HepG2 (cell line): ENCODE data around the gene TPD52L2. TPM values are rescaled to one million over a fixed set of nuclear protein-coding genes. Genes with fewer than 3 reads are reported as not detected.

ENCODE experiments used
- ARNTL ChIP-seq: sonication (generic); formaldehyde crosslinking; IDR thresholded peaks from 2 replicates; pipeline ENCODE4 v1.4.0; 2020; ENCODE audit warnings: mild to moderate bottlenecking, missing genetic modification reagents
- ATF2 ChIP-seq: sonication (generic); formaldehyde crosslinking; IDR thresholded peaks from 2 replicates; pipeline ENCODE4 v1.4.0; 2020; ENCODE audit warnings: missing genetic modification reagents
- EHMT2 ChIP-seq: fragments of 200-600 bp; sonication (generic); IDR thresholded peaks from 2 replicates; pipeline ENCODE4 v1.7.0; 2017; ENCODE audit warnings: antibody characterized with exemption, low read depth, low read length, borderline replicate concordance
- FOXC1 ChIP-seq: sonication (generic); formaldehyde crosslinking; IDR thresholded peaks from 2 replicates; pipeline ENCODE4 v1.8.0; 2022; ENCODE audit warnings: mild to moderate bottlenecking, missing genetic modification reagents, borderline replicate concordance
- GATAD1 ChIP-seq: IDR thresholded peaks from 2 replicates; pipeline ENCODE4 v1.6.1; 2016; ENCODE audit warnings: missing genetic modification reagents, missing compliant biosample characterization
- GRHL1 ChIP-seq: sonication (generic); formaldehyde crosslinking; conservative IDR thresholded peaks from 2 replicates; pipeline ENCODE4 v1.8.0; 2022; ENCODE audit warnings: missing genetic modification reagents
- HMGA1 ChIP-seq: sonication (generic); formaldehyde crosslinking; conservative IDR thresholded peaks from 2 replicates; pipeline ENCODE4 v1.4.0; 2020; ENCODE audit warnings: missing genetic modification reagents
- ISL2 ChIP-seq: sonication (generic); formaldehyde crosslinking; IDR thresholded peaks from 2 replicates; pipeline ENCODE4 v1.5.0; 2020; ENCODE audit warnings: missing genetic modification reagents
- KLF12 ChIP-seq: sonication (generic); formaldehyde crosslinking; IDR thresholded peaks from 2 replicates; pipeline ENCODE4 v1.4.0; 2020; ENCODE audit warnings: missing genetic modification reagents, borderline replicate concordance
- PHF21A ChIP-seq: sonication (generic); formaldehyde crosslinking; IDR thresholded peaks from 2 replicates; pipeline ENCODE4 v1.5.0; 2020; ENCODE audit warnings: mild to moderate bottlenecking, missing genetic modification reagents
- PHF5A ChIP-seq: IDR thresholded peaks from one replicate; pipeline ENCODE4 v1.6.1; 2018; ENCODE audit warnings: low read depth, missing genetic modification reagents; ENCODE audit not compliant: unreplicated experiment
- SATB2 ChIP-seq: sonication (generic); formaldehyde crosslinking; IDR thresholded peaks from 2 replicates; pipeline ENCODE4 v1.5.0; 2020; ENCODE audit warnings: missing genetic modification reagents
- SMAD1 ChIP-seq: sonication (generic); formaldehyde crosslinking; IDR thresholded peaks from 2 replicates; pipeline ENCODE4 v1.4.0; 2020; ENCODE audit warnings: missing genetic modification reagents, low read depth, mild to moderate bottlenecking, borderline replicate concordance
- ZC3H13 ChIP-seq: sonication (generic); formaldehyde crosslinking; IDR thresholded peaks from 2 replicates; pipeline ENCODE4 v1.8.1; 2023; ENCODE audit warnings: mild to moderate bottlenecking, missing genetic modification reagents, moderate library complexity
- ZNF18 ChIP-seq: sonication (generic); formaldehyde crosslinking; IDR thresholded peaks from 2 replicates; pipeline ENCODE4 v1.8.0; 2022; ENCODE audit warnings: mild to moderate bottlenecking, missing genetic modification reagents; ENCODE audit not compliant: insufficient replicate concordance
- ZNF275 ChIP-seq: sonication (generic); formaldehyde crosslinking; IDR thresholded peaks from 2 replicates; pipeline ENCODE4 v1.8.0; 2022; ENCODE audit warnings: missing genetic modification reagents, mild to moderate bottlenecking, inconsistent platforms, borderline replicate concordance
- ZNF484 ChIP-seq: sonication (generic); formaldehyde crosslinking; IDR thresholded peaks from 2 replicates; pipeline ENCODE4 v1.5.1; 2020; ENCODE audit warnings: mild to moderate bottlenecking, low read depth, missing genetic modification reagents, borderline replicate concordance
- ZNF619 ChIP-seq: sonication (generic); formaldehyde crosslinking; IDR thresholded peaks from 2 replicates; pipeline ENCODE4 v1.4.0; 2020; ENCODE audit warnings: mild to moderate bottlenecking, missing genetic modification reagents
- ZNF7 ChIP-seq: IDR thresholded peaks from 2 replicates; pipeline ENCODE4 v1.6.1; 2016; ENCODE audit warnings: missing biosample characterization, missing genetic modification reagents
- ZNF746 ChIP-seq: sonication (generic); formaldehyde crosslinking; IDR thresholded peaks from 2 replicates; pipeline ENCODE4 v1.8.0; 2022; ENCODE audit warnings: mild to moderate bottlenecking, missing genetic modification reagents
- ZNF781 ChIP-seq: sonication (generic); formaldehyde crosslinking; IDR thresholded peaks from 2 replicates; pipeline ENCODE4 v1.5.1; 2020; ENCODE audit warnings: borderline replicate concordance, mild to moderate bottlenecking, missing genetic modification reagents; ENCODE audit errors: not compliant biosample characterization
- polyA plus RNA-seq, 8 experiments: library from polyadenylated mRNA; depleted of rRNA in 3 of 8; stranded (reverse) in 7 of 8; unstranded in 1 of 8; fragments of >200 nt; fragmentation: Illumina TruSeq in 4 of 8; extraction: Trizol in 4 of 8; gene quantifications; 2 replicates each; pipeline versions ENCODE4 v1.2.1 to v1.2.3, GENCODE V29; 2011 to 2016; ENCODE audit warnings: low read depth in 4 of 8, missing spikeins in 1 of 8, mixed read lengths in 1 of 8; ENCODE audit not compliant: insufficient read depth in 1 of 8
- total RNA-seq, 5 experiments: library from RNA; depleted of rRNA; stranded (reverse); fragments of >200 nt; fragmentation: Illumina TruSeq; extraction: Trizol; gene quantifications; 2 replicates each; pipeline ENCODE4 v1.2.3, GENCODE V29; 2016; ENCODE audit warnings: low read depth in 1 of 5
- TF ChIP-seq, protein P1 (sequence below): sonication (generic); formaldehyde crosslinking; IDR thresholded peaks from 2 replicates; pipeline ENCODE4 v1.4.0; 2020; ENCODE audit warnings: missing genetic modification reagents

Gene TPD52L2
- total and polyA plus RNA-seq, 2 of the 13 experiments (the other 11 are each of a cell fraction or from before 2014, with no cell fraction given): 156 to 184 TPM

GRCh38 chr20:63858393-63859165 lies 6.5 kb upstream of the TPD52L2 start (continued):
- TF ChIP-seq, protein P1, sequence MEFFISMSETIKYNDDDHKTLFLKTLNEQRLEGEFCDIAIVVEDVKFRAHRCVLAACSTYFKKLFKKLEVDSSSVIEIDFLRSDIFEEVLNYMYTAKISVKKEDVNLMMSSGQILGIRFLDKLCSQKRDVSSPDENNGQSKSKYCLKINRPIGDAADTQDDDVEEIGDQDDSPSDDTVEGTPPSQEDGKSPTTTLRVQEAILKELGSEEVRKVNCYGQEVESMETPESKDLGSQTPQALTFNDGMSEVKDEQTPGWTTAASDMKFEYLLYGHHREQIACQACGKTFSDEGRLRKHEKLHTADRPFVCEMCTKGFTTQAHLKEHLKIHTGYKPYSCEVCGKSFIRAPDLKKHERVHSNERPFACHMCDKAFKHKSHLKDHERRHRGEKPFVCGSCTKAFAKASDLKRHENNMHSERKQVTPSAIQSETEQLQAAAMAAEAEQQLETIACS (CRISPR knock-in tag): 0 out of 2 replicates have a peak, but pooled peaks have one; percentile 22
- peak; percentile 40 for TF ChIP-seq PHF5A (CRISPR knock-in tag)
- peak; percentile 85; the same call in 1 of the 2 replicates for TF ChIP-seq ZNF746 (CRISPR knock-in tag)
- TF ChIP-seq ARNTL (CRISPR knock-in tag): peak; percentile 62; the same call in 1 of the 2 replicates
- peak; percentile 98 for TF ChIP-seq ZC3H13
- peak; percentile 11; the same call in 1 of the 2 replicates for TF ChIP-seq ISL2
- peak; percentile 93 for TF ChIP-seq ZNF619 (CRISPR knock-in tag)
- no peak for TF ChIP-seq GRHL1
- peak; percentile 60; the same call in 1 of the 2 replicates for TF ChIP-seq ATF2 (CRISPR knock-in tag)
- no peak for TF ChIP-seq EHMT2
- TF ChIP-seq GATAD1: peak; percentile 73
- peak; percentile 79; the same call in 1 of the 2 replicates for TF ChIP-seq FOXC1 (CRISPR knock-in tag)
- TF ChIP-seq ZNF18 (CRISPR knock-in tag): peak; percentile 61
- TF ChIP-seq KLF12 (CRISPR knock-in tag): no peak; the same call in 1 of the 2 replicates
- no peak for TF ChIP-seq ZNF275 (CRISPR knock-in tag)
- 0 out of 2 replicates have a peak, but pooled peaks have one; percentile 45 for TF ChIP-seq SATB2
- no peak for TF ChIP-seq ZNF484 (CRISPR knock-in tag)
- no peak for TF ChIP-seq HMGA1
- peak; percentile 89; the same call in 1 of the 2 replicates for TF ChIP-seq SMAD1 (CRISPR knock-in tag)
- peak; percentile 34; the same call in 1 of the 2 replicates for TF ChIP-seq ZNF7
- TF ChIP-seq PHF21A (CRISPR knock-in tag): peak; percentile 95
- no peak for TF ChIP-seq ZNF781
